H1 (cell line): ENCODE results near the gene VWCE. TPM values are rescaled to one million over a fixed set of nuclear protein-coding genes. Genes with fewer than 3 reads are reported as not detected.

Experiments
- CBX8 ChIP-seq: fragments of 300-800, 300-1000 bp; sonication (generic); IDR thresholded peaks from 2 replicates; pipeline ENCODE4 v1.7.1; 2016; ENCODE audit warnings: low read depth, low read length, borderline replicate concordance
- CHD1 ChIP-seq: IDR thresholded peaks from 2 replicates; pipeline ENCODE4 v1.6.1; 2012; ENCODE audit warnings: low read depth, low read length, improper control_type of control experiment
- CHD2 ChIP-seq: IDR thresholded peaks from 2 replicates; pipeline ENCODE4 v1.6.1; 2012; ENCODE audit warnings: low read length, improper control_type of control experiment
- NRF1 ChIP-seq: IDR thresholded peaks from 2 replicates; pipeline ENCODE4 v1.6.1; 2011; ENCODE audit warnings: mild to moderate bottlenecking, low read depth, low read length, improper control_type of control experiment
- RAD21 ChIP-seq, 2 experiments: IDR thresholded peaks in 1 of 2; conservative IDR thresholded peaks in 1 of 2; 2 replicates each; pipeline ENCODE4 v1.6.1; 2011; ENCODE audit warnings: low read depth in 2 of 2, low read length in 2 of 2, improper control_type of control experiment in 1 of 2, inconsistent platforms in 1 of 2, mild to moderate bottlenecking in 1 of 2, moderate library complexity in 1 of 2
- SP4 ChIP-seq: IDR thresholded peaks from 2 replicates; pipeline ENCODE4 v1.6.1; 2012; ENCODE audit warnings: low read length, inconsistent platforms
- TBP ChIP-seq: IDR thresholded peaks from 2 replicates; pipeline ENCODE4 v1.6.1; 2011; ENCODE audit warnings: low read depth, low read length, improper control_type of control experiment
- TCF12 ChIP-seq: IDR thresholded peaks from 2 replicates; pipeline ENCODE4 v1.6.1; 2011; ENCODE audit warnings: low read depth, mild to moderate bottlenecking, low read length
- polyA plus RNA-seq, 7 experiments: library from polyadenylated mRNA; depleted of rRNA in 3 of 7; stranded (reverse) in 5 of 7; unstranded in 2 of 7; fragments of >200 nt in 5 of 7; fragments of 200-250 nt in 2 of 7; gene quantifications; 1 replicate in 5 of 7; 2 replicates in 1 of 7; 4 replicates in 1 of 7; pipeline versions ENCODE4 v1.2.1 to v1.2.3, GENCODE V29; 2011 to 2013; ENCODE audit warnings: missing spikeins in 2 of 7, mixed read lengths in 2 of 7
- total RNA-seq: library from RNA; stranded (reverse); fragmentation: NEBNext Ultra II Directional; extraction: Animal tissue kit (Norgen Biotek cat#: 25700); gene quantifications from 2 replicates; pipeline ENCODE4 v1.2.1, GENCODE V29; 2021
- TF ChIP-seq, protein P1 (sequence below): fragments of 300-600 bp; sonication (generic); IDR thresholded peaks from 2 replicates; pipeline ENCODE4 v1.7.1; 2012; ENCODE audit warnings: low read length, moderate library complexity, mild to moderate bottlenecking, inconsistent platforms; ENCODE audit not compliant: insufficient replicate concordance

Gene VWCE
- total and polyA plus RNA-seq, 2 of the 8 experiments (the other 6 are each of a cell fraction or from before 2014, with no cell fraction given): 9.5 to 12.3 TPM

DNA sequence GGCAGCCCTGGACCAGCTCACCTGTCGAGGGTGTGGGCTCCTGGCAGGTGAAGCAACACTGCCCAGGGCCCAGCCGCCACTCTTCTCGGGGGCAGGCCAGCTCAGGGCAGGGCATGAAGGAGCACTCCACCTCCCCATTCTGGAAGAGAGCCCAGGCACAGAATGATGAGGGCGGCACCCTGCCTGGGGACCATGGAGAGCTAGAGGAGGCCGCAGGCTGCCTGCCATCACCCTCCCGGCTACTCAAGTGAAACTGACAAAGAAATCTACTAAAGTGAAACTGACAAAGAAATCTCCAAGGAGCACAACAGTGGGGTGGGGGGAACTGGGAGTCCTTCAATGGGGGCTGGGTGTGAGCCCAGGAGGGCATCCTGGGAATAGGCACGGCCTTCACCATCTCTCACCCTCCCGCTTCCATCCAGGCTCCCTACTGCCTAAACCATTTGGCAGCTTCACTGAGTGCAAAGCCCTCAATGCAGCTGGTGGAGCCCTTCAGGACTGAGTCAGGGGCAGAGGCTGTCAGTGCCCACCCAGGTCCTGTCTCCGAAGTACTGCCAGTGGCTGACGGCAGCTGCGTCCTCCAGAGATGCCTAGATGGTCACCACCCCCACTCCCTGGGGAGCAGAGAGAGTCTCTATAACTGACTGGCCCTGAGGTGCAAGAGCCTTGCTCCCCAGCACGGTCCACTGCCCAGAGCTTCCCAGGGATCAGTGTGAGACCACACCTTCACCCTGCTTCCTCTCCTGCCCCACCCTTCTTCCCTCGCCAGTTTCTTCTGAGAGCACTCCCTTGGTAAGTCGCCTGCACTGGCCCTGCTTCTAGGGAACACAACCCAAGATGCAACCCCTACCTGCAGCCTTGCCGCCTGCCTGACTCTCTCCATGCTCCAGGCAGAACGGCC lies 21.7 kb downstream of the VWCE start (continued):
- TF ChIP-seq, protein P1, sequence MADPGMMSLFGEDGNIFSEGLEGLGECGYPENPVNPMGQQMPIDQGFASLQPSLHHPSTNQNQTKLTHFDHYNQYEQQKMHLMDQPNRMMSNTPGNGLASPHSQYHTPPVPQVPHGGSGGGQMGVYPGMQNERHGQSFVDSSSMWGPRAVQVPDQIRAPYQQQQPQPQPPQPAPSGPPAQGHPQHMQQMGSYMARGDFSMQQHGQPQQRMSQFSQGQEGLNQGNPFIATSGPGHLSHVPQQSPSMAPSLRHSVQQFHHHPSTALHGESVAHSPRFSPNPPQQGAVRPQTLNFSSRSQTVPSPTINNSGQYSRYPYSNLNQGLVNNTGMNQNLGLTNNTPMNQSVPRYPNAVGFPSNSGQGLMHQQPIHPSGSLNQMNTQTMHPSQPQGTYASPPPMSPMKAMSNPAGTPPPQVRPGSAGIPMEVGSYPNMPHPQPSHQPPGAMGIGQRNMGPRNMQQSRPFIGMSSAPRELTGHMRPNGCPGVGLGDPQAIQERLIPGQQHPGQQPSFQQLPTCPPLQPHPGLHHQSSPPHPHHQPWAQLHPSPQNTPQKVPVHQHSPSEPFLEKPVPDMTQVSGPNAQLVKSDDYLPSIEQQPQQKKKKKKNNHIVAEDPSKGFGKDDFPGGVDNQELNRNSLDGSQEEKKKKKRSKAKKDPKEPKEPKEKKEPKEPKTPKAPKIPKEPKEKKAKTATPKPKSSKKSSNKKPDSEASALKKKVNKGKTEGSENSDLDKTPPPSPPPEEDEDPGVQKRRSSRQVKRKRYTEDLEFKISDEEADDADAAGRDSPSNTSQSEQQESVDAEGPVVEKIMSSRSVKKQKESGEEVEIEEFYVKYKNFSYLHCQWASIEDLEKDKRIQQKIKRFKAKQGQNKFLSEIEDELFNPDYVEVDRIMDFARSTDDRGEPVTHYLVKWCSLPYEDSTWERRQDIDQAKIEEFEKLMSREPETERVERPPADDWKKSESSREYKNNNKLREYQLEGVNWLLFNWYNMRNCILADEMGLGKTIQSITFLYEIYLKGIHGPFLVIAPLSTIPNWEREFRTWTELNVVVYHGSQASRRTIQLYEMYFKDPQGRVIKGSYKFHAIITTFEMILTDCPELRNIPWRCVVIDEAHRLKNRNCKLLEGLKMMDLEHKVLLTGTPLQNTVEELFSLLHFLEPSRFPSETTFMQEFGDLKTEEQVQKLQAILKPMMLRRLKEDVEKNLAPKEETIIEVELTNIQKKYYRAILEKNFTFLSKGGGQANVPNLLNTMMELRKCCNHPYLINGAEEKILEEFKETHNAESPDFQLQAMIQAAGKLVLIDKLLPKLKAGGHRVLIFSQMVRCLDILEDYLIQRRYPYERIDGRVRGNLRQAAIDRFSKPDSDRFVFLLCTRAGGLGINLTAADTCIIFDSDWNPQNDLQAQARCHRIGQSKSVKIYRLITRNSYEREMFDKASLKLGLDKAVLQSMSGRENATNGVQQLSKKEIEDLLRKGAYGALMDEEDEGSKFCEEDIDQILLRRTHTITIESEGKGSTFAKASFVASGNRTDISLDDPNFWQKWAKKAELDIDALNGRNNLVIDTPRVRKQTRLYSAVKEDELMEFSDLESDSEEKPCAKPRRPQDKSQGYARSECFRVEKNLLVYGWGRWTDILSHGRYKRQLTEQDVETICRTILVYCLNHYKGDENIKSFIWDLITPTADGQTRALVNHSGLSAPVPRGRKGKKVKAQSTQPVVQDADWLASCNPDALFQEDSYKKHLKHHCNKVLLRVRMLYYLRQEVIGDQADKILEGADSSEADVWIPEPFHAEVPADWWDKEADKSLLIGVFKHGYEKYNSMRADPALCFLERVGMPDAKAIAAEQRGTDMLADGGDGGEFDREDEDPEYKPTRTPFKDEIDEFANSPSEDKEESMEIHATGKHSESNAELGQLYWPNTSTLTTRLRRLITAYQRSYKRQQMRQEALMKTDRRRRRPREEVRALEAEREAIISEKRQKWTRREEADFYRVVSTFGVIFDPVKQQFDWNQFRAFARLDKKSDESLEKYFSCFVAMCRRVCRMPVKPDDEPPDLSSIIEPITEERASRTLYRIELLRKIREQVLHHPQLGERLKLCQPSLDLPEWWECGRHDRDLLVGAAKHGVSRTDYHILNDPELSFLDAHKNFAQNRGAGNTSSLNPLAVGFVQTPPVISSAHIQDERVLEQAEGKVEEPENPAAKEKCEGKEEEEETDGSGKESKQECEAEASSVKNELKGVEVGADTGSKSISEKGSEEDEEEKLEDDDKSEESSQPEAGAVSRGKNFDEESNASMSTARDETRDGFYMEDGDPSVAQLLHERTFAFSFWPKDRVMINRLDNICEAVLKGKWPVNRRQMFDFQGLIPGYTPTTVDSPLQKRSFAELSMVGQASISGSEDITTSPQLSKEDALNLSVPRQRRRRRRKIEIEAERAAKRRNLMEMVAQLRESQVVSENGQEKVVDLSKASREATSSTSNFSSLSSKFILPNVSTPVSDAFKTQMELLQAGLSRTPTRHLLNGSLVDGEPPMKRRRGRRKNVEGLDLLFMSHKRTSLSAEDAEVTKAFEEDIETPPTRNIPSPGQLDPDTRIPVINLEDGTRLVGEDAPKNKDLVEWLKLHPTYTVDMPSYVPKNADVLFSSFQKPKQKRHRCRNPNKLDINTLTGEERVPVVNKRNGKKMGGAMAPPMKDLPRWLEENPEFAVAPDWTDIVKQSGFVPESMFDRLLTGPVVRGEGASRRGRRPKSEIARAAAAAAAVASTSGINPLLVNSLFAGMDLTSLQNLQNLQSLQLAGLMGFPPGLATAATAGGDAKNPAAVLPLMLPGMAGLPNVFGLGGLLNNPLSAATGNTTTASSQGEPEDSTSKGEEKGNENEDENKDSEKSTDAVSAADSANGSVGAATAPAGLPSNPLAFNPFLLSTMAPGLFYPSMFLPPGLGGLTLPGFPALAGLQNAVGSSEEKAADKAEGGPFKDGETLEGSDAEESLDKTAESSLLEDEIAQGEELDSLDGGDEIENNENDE: no peak
- TF ChIP-seq RAD21 (IDR thresholded peaks at IDR 0.05 in 1 of 2, conservative IDR thresholded peaks at IDR 0.05 in 1 of 2; ENCODE audit: low read depth in 2 of 2, low read length in 2 of 2): no peak
- TF ChIP-seq SP4: no peak
- TF ChIP-seq TCF12: no peak
- no peak for TF ChIP-seq CHD2
- no peak for TF ChIP-seq CBX8
- no peak for TF ChIP-seq TBP
- TF ChIP-seq CHD1: no peak
- no peak for TF ChIP-seq NRF1
- TF ChIP-seq, all 59 proteins: peak for 0
